ENCODE results near the gene CHST1.

CHST1 gene

GRCh38 chr11:45674481-45675190 lies 9.2 kb upstream of the CHST1 start:
- no peak for DNase-seq

DNA sequence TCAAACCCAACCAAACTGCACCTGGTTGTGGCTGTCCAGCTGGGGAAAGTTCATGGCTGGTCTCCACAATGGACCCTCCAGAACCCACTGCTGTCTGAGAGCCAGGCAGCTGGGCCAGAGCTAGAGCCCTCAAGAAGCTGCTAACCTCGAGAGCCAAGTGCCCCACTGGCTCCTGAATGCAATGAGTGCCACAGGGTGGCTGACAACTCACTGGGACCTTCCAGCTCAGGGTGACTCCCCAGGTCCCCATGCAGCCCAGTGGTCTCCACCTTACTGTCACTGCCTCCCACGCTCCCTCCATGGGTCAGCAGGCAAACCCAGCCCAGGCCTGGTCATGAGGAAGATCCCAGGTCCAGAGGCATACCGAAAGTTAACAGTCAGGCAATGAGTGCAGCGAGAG lies 8.0 kb upstream of the CHST1 start:
- no peak for DNase-seq

GRCh38 chr11:45672593-45672992 lies 7.2 kb upstream of the CHST1 start:
- no peak for DNase-seq

DNA sequence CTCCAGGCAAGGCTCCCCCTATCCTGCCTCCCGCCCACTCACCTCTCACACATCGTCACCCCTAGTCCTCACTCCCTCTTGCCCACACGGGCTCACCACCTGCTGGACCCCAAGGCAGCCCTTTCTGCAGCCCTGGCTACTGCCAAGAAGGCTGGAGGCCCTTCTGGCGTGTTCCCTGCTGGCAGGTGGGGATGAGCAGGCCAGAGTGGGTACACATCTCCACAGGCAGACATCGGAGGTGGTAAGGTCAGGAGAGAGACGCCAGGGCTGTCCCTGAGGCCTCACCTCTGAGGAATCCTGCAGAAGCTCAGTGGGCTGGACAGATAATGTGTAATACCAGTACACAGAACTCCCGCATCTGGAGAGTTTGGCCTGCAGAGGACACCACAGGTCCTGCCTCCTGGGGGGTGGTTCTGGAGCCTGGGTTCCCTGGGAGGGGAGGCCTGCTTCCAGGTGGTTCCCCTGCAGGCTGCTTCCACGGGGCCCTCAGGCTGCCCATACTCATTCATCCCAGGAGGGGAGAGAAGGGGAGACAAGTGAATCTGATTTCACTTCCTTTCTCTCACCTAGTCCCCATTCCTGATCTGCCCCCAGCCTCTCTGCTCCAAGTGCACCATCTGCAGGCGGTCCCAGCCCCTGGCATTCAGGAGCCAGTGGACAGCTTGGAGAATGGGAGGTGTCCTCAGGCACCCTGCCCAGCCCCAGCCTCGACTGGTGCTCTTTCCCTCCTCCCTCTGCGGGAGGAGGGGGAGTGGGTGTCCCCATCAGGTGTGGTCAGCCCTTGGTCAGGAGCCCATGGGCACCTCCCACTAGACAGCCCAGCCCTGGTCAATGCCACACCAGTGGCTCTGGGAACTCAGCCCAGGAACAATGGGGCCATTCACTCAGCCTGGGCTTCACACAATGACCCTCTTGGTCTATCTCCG lies 6.1 kb upstream of the CHST1 start:
- no peak for DNase-seq

- DNase-seq, result no peak
These were observed 5.1 kb upstream of the CHST1 start for GRCh38 chr11:45670386-45671135.

GRCh38 chr11:45669956-45670355 lies 4.5 kb upstream of the CHST1 start:
- no peak for DNase-seq

DNA sequence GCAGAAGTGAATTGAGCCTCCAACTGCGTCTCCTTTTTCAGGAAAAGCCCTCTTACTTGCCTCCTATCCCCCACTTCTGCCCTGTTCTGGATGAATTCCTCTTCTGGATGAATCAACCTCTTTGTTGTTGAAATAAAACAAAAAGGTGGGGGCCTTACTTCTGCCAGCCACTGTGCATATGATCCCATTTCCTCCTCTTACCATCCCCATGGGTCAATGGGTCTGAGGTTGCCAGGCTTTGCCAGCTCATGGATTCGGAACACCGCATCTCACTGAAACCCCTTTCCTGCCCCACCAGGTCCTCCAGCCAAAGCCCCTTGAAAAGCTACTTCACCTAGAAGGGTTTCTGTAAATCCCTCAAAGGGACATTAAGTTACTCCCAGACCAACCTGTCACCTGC lies 3.7 kb upstream of the CHST1 start:
- no peak for DNase-seq

GRCh38 chr11:45667929-45668680 lies 2.7 kb upstream of the CHST1 start:
- DNase-seq, result no peak

GRCh38 chr11:45666648-45667642 lies 1.5 kb upstream of the CHST1 start:
- no peak for DNase-seq

DNA sequence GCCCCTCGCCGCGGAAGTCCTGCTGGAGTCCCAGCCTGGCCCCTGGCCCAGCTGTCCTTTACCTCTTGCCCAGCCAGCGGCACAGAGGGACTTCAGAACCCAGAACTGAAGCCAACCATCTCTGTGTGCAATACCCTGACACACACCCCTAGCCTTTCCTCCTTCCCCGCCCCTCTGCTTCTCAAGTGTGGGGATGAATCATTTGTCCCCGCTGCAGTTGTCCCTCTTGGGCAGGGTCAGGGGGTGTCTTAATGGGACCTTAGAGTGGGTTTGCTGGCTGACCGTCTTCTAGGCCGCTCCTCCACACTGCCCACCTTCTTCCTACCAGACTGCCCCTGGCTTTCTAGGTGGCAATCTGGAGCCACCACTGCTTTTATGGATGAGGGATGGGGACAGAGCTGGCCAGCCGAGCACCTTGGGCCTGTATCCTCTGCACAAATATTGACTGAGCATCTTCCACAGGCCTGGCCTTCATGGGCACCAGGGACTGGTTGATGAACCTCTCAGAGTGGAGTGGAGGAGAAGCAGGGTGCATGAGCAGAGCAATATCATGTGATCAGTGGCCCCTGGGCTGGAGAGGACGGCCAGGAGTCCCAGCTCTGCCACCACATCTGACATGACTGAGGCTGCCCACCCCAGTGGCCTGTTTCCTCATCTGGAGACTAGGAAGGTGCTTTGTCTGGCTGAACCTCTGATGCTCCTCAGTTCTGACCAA lies 668 bp upstream of the CHST1 start:
- DNase-seq, result no peak

DNA sequence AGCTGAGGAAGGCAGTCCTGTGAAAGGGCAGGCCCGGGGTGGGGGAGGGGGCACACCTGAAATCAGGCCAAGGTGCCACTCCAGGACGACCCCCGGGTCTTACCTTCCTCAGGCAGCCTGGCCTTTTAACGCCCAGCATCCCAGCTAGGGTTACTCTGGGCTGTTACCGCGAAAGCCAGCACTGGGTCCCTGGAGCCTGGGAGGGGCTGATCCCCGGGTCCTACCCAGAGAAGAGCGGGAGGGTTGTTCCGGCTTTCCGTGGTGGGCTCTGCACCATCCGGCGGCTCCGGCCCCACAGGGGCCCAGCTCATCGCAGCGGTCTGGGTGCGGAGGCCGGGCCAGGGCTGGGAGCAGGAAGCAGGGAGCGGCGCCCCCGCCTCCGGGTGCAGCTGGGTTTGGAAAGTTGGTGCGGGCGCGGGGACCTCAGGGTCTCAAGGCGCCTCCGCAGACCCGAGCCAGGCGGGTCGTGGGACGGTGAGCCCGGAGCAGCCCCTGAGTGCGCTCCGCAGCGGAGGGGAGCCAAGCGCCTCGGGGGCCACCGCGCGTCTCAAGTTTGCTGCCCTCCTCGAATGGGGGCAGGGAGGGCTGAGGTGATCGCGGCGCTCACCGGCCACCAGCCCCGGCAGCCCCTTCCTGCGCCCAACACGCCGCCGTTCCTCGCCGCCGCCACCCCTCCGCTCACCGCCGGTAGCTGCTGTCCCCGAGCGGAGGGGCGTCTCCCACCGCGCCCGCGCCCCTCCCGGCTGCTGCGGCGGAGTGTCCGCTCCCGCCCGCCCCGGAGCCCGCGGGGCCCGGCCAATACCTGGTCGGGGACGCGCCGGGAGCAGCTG lies 831 bp downstream of the CHST1 start:
- DNase-seq, result no peak

DNA sequence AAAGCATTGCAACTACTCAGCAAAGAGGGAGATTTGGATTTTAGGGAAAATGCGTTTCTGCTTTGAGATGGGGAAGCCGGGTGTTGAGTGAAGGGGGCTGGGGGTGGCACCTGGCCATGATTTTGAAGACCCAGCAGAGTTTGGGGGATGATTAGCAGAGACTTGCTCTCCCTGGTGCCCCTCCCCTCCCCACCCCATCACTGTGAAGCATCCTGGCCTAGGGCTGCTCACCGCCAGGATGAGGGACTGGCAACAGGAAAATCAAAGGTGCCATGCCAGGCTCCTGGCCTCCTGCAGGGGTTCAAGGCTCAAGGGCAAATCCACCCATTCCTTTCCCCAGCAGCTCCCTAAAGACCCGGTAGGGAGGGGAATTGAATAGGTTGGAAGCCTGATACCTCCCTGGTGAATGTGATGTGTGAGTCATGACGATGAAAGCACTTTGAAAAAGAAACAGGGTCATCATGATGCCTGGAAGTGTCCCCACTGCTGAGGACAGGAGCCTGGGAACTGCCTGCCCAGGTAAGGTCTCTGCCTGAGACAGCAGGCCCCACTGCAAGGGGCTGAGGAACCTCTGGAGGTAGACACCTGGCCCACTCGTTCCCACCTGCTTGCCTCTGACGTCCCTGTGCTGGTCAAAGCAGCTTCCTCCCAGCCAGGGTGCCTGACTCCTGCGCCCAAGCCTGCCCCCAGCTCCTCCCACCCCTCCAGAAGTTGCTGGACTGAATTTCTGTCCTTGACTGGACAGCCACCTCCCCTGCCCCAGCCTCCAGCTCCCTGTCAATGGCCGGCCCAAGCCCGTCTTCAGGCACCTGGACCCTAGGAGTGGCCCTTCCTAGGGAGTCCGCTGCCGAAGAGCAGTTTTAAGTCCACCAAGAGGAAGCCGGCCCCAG lies 1.7 kb downstream of the CHST1 start:
- no peak for DNase-seq

GRCh38 chr11:45662665-45663485 lies 2.5 kb downstream of the CHST1 start:
- no peak for DNase-seq

- no peak for DNase-seq
These were observed 3.2 kb downstream of the CHST1 start for GRCh38 chr11:45662096-45662664.

GRCh38 chr11:45661439-45662055 lies 3.9 kb downstream of the CHST1 start:
- no peak for DNase-seq

- DNase-seq, result no peak
These were observed 4.5 kb downstream of the CHST1 start for GRCh38 chr11:45660729-45661438.

Measured in RPMI8226 (cell line).